ENCODE measurements around the gene CORO6.

DNA sequence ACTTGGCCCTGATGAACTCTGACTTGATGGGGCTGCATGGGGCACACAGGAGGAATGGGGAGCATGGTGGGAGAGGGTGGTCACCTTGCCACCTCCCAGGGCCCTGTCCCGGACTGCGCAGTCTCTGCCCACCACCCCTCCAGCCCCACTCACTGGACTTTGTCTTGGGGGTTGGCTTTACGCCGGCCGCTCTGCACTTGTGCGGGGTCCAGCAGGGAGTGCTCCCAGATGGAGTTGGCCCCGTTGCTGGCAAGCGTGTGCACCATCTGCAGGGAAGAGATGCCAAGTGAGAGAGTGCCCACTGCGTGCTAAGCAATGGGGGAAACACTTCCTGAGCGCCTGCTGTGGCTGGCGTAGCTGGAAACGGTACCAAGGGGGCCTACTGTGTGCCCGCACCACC lies 39.9 kb downstream of the CORO6 start:
- TF ChIP-seq EZH2phosphoT487 (IDR thresholded peaks at IDR 0.05; ENCODE audit: insufficient read depth, low read depth): no peak
- no peak for TF ChIP-seq EZH2 (IDR thresholded peaks at IDR 0.05; ENCODE audit: insufficient read depth, poor library complexity, severe bottlenecking)

Data from GM23248 (cell line).